ENCODE results near the gene CDON.

The CDON gene

DNA sequence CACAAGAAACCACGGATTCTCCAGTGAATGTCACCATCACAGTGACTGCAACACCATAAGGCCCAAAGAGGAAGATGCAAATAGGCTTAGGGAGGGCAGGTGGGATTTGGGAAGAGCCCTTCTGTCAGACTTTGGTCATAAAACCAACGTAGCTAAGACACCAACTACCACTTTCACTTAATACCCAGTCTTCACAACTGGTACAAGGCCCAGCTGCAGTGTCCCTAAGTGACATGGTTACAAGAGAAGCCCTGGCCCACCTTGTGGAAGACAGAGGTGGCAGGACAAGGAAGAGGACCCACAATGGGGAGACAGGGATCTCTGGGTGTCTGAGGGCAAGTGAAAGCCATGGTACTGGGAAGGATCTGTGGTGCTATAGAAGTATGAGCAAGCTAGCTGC lies 106.8 kb downstream of the CDON start:
- TF ChIP-seq, protein P1, sequence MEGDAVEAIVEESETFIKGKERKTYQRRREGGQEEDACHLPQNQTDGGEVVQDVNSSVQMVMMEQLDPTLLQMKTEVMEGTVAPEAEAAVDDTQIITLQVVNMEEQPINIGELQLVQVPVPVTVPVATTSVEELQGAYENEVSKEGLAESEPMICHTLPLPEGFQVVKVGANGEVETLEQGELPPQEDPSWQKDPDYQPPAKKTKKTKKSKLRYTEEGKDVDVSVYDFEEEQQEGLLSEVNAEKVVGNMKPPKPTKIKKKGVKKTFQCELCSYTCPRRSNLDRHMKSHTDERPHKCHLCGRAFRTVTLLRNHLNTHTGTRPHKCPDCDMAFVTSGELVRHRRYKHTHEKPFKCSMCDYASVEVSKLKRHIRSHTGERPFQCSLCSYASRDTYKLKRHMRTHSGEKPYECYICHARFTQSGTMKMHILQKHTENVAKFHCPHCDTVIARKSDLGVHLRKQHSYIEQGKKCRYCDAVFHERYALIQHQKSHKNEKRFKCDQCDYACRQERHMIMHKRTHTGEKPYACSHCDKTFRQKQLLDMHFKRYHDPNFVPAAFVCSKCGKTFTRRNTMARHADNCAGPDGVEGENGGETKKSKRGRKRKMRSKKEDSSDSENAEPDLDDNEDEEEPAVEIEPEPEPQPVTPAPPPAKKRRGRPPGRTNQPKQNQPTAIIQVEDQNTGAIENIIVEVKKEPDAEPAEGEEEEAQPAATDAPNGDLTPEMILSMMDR (IDR thresholded peaks at IDR 0.05; ENCODE audit: low read depth, low read length), result no peak
- no peak for DNase-seq (ENCODE audit: low read depth in 2 of 2)
- no peak overlapping the region for H3K4me3 ChIP-seq (replicated peaks in 1 of 2; ENCODE audit: low read depth in 2 of 2, low read length in 2 of 2)

DNA sequence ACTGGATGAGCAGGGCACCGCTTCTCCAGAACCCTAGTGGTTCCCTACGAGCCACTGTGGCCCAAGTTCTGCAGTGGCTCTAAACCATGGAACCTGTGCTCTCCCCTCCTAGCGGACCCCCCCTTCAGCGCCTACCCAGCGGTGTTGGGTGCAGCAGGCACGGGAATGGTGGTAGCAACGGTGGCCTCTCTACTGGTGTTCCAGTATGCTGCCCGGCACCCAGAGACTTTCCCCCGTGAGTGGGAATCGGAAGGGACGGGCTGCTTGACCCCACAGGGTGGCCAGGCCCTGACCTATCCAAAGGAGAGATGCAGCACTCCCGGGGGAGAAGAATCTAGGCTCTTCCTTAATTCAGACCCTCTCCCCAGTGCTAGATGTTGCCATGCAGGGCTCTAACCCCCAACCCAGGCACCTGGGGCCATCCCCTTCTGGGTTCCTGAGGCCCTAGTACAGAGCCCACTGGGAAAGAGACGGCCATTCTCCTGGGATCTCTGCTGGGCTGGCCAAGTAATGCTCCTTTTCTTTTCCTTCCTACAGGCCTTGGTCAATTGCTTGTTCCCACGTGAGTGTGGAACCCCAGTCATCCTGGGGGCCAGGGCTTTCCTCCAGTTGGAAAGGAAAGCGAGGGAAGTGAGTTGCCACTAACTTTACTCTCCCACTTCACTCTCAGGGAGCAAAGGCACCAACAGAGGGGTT lies 107.6 kb downstream of the CDON start:
- TF ChIP-seq, protein P1 (IDR thresholded peaks at IDR 0.05; ENCODE audit: low read depth, low read length), result no peak
- H3K4me3 ChIP-seq (replicated peaks in 1 of 2; ENCODE audit: low read depth in 2 of 2, low read length in 2 of 2), result no peak overlapping the region
- no peak for DNase-seq (ENCODE audit: low read depth in 2 of 2)

DNA sequence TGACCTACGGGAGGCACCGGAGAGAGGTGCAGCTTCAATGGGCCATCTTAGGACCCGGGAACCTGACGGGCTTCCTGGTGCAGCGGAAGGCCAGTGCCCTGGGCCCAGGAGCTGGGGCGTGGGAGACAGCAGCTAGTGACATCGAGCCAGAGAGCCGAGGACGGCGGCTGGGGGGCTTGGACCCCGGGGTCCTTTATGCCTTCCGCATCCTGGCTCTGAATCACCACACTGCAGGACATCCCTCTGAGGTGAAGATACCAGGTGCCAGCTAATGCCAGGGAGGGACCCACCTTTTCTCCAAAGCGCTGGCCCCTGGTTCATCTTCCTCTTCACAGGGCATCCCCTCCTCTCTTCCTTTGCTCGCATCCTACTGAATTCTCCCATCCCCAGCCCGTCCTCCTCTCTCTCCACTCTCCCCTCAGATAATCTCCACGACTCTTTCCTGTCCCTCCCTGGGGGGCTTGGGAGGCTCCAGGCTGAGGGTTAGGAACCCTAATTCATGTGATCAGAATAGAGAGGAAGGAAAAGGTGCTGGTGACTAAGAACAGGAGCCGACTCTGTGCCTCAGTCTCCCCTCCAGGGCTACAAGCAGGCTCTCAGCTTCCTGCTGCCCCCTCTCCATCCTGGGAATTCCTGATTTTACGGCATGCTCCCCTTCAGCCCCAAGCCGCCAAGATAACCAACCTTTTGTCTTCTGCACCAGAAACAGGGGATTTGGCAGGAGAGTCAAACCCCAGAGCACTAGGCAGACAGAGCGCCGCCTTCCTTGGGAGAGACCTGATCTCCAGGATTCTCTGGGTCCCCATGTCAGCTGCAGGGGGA lies 108.3 kb downstream of the CDON start:
- DNase-seq (ENCODE audit: low read depth in 2 of 2), result no peak
- no peak overlapping the region for H3K4me3 ChIP-seq (replicated peaks in 1 of 2; ENCODE audit: low read depth in 2 of 2, low read length in 2 of 2)
- TF ChIP-seq, protein P1 (IDR thresholded peaks at IDR 0.05; ENCODE audit: low read depth, low read length), result no peak

DNA sequence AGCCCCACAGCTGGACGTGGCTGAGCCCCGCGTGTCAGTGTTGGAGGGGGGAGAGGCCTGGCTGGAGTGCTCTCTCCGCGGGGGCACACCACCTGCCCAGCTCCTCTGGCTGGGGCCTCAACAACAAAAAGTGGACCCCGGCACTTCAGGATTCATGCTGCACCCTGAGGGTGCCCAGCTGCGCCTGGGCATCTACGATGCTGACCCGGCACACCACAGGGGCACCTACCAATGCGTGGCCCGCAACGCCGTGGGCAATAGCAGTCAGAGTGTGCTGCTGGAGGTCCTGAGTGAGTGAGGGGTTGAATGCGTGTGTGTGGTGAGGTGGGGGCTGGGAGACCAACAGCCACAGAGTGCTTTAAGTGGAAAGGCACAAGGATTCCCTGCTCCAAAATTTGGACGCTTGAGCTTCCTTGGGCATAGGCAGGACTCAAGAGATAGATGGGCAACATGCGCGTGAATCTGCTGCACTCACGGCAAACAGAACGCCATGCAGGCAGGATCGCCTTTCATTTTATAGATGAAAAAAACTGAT lies 109.2 kb downstream of the CDON start:
- no peak for DNase-seq (ENCODE audit: low read depth in 2 of 2)
- H3K4me3 ChIP-seq (replicated peaks in 1 of 2; ENCODE audit: low read depth in 2 of 2, low read length in 2 of 2), result no peak overlapping the region
- TF ChIP-seq, protein P1 (IDR thresholded peaks at IDR 0.05; ENCODE audit: low read depth, low read length), result no peak

DNA sequence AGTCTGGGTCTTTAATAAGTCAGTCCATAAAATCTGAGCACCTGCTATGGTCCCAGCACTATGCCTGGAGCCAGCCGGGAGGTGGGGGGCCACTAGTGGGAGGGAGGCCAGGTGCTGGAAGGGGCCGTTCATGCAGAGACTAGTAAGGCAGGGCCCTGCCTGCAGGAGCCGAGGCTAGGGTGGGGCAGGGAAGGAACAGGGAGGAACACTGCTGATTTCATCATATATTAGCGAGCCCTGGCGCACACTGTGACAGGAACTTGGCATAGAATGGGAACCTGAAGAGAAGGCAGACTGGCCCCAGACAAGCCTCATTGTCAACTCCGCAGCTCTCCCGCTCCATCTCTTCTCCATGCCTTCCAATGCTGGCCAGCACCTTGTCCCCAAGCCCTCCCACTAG lies 109.7 kb downstream of the CDON start:
- DNase-seq (ENCODE audit: low read depth in 2 of 2), result peak in 1 of 2 donors; percentile 58
- no peak overlapping the region for H3K4me3 ChIP-seq (replicated peaks in 1 of 2; ENCODE audit: low read depth in 2 of 2, low read length in 2 of 2)
- TF ChIP-seq, protein P1 (IDR thresholded peaks at IDR 0.05; ENCODE audit: low read depth, low read length), result no peak

DNA sequence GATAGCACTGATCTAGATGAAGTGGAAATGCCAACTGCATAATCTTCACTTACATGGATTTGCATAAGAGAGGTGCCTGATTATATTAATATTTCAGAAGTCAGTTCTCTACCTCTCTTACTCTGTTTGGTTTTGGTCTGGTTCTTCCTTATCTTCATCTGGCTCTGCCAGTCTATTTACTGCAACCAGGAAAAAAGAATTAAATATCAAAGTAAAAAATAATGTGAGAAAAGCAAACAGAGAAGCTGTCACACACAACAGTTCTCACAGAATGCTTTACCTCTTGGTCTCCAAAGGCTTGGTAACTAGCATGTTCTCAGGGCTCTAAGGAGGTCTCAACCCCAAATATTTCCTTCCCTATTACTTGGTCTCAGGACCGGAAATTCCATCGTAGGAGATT lies 110.1 kb downstream of the CDON start:
- DNase-seq (ENCODE audit: low read depth in 2 of 2), result no peak
- TF ChIP-seq, protein P1 (IDR thresholded peaks at IDR 0.05; ENCODE audit: low read depth, low read length), result no peak
- no peak overlapping the region for H3K4me3 ChIP-seq (replicated peaks in 1 of 2; ENCODE audit: low read depth in 2 of 2, low read length in 2 of 2)
